DOHH2 (cell line): ENCODE data around the gene COPS8.

Experiments
- H3F3A ChIP-seq: fragments of 200-600 bp; sonication (generic), shearing (Covaris generic); 2 replicates; pipeline ENCODE4 v1.6.0; 2016; ENCODE audit warnings: antibody characterized with exemption, mild to moderate bottlenecking; ENCODE audit not compliant: control insufficient read depth, insufficient read depth
- H3K27ac ChIP-seq: fragments of 200-600 bp; sonication (generic); 2 replicates; pipeline ENCODE4 v1.5.1; 2014; ENCODE audit warnings: low read depth, mild to moderate bottlenecking, low read length, moderate library complexity
- H3K27me3 ChIP-seq: fragments of 200-600 bp; sonication (generic); 2 replicates; pipeline ENCODE4 v1.6.1; 2014; ENCODE audit warnings: mild to moderate bottlenecking, low read length, mixed read lengths; ENCODE audit not compliant: control insufficient read depth
- H3K36me3 ChIP-seq: fragments of 200-600 bp; sonication (generic); 2 replicates; pipeline ENCODE4 v1.6.1; 2014; ENCODE audit warnings: mild to moderate bottlenecking, low read length, moderate library complexity, mixed read lengths; ENCODE audit not compliant: control insufficient read depth
- H3K4me1 ChIP-seq: fragments of 200-600 bp; sonication (generic); 2 replicates; pipeline ENCODE4 v1.6.1; 2014; ENCODE audit warnings: mild to moderate bottlenecking, low read length, mixed read lengths; ENCODE audit not compliant: control insufficient read depth
- H3K4me2 ChIP-seq: fragments of 200-600 bp; sonication (generic); 2 replicates; pipeline ENCODE4 v1.6.0; 2014; ENCODE audit warnings: mild to moderate bottlenecking, low read length, moderate library complexity
- H3K4me3 ChIP-seq: fragments of 200-600 bp; sonication (generic); 2 replicates; pipeline ENCODE4 v1.5.1; 2014; ENCODE audit warnings: mild to moderate bottlenecking, low read length, mixed read lengths
- H3K79me2 ChIP-seq: fragments of 200-600 bp; sonication (generic); 2 replicates; pipeline ENCODE4 v1.6.1; 2014; ENCODE audit warnings: mild to moderate bottlenecking, low read length, mixed read lengths; ENCODE audit not compliant: control insufficient read depth
- H3K9me2 ChIP-seq: fragments of 200-600 bp; sonication (generic); replicated peaks from 2 replicates; pipeline ENCODE4 v1.6.1; 2014; ENCODE audit warnings: mild to moderate bottlenecking, low read length, mixed read lengths; ENCODE audit not compliant: control insufficient read depth
- H3K9me3 ChIP-seq: fragments of 200-600 bp; sonication (generic); 2 replicates; pipeline ENCODE4 v1.6.1; 2014; ENCODE audit warnings: antibody characterized with exemption, low read length, mixed read lengths; ENCODE audit not compliant: control insufficient read depth, insufficient read depth
- H4K20me1 ChIP-seq: fragments of 200-600 bp; sonication (generic); 2 replicates; pipeline ENCODE4 v1.6.0; 2014; ENCODE audit warnings: low read depth, mild to moderate bottlenecking, antibody characterized with exemption, low read length, moderate library complexity; ENCODE audit not compliant: control insufficient read depth, insufficient read depth
- EZH2phosphoT487 ChIP-seq: fragments of 200-600 bp; sonication (generic); IDR thresholded peaks from 2 replicates; pipeline ENCODE4 v1.6.1; 2017; ENCODE audit warnings: borderline replicate concordance, mild to moderate bottlenecking, antibody characterized with exemption, low read length, moderate library complexity, mixed read lengths
- TF ChIP-seq, protein P1 (sequence below): fragments of 200-600 bp; sonication (generic); IDR thresholded peaks from one replicate; pipeline ENCODE4 v1.5.1; 2014; ENCODE audit warnings: antibody characterized with exemption, mild to moderate bottlenecking, low read depth, low read length; ENCODE audit not compliant: poor library complexity, severe bottlenecking

COPS8 gene

DNA sequence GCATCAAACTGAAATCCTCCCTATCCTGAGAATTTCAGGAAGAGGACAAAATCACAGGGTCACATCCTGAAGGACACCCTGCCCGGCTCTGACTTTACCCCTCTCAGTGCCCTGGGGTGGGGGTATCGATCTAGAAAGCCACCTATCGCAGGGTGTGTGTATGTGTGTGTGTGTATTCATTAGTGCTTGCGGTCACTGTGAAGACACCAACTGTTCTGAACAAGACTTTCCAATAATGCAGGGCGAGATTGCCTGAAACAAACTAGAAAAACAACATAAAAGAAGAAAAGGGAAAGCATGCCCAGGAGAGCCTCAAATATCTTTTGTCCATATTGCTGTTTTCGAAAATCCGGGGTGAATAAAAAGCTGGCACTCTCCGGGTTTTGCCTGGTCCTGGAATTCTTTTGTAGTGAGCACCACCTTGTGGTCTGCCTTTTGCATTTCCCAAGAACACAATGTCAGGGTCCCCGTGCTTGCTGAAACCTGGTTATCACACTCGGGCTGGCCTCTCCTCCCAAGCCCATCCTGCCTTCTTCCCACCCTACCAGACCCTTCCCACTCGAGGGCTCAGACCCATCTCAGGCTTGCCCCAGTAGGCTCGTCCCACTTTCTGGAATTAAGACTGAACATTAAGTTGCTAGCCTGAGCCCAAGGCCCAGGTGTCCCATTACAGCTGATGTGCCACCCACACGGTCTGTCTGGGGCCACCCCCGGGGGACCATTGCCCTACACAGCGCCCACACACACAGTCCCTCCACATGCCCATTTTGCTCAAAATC, 25.0 kb upstream of the COPS8 start:
- Histone ChIP-seq H3K27ac (peak overlapping the region; percentile 100), H3F3A (peaks cover 18% of the 10 kb centered on the region), H3K4me2 (peak overlapping the region; percentile 100), H3K4me1 (peaks cover 58% of the 10 kb centered on the region), H4K20me1 (no peaks in the 10 kb centered on the region), H3K9me2 (no peaks in the 10 kb centered on the region), H3K79me2 (peaks cover 15% of the 10 kb centered on the region), H3K9me3 (0 out of 2 replicates have a peak, but pooled peaks cover 3% of the 10 kb centered on the region), H3K4me3 (peak overlapping the region; percentile 90), H3K27me3 (no peaks in the 10 kb centered on the region), H3K36me3 (peaks cover 11% of the 10 kb centered on the region)
- TF ChIP-seq, protein P1, sequence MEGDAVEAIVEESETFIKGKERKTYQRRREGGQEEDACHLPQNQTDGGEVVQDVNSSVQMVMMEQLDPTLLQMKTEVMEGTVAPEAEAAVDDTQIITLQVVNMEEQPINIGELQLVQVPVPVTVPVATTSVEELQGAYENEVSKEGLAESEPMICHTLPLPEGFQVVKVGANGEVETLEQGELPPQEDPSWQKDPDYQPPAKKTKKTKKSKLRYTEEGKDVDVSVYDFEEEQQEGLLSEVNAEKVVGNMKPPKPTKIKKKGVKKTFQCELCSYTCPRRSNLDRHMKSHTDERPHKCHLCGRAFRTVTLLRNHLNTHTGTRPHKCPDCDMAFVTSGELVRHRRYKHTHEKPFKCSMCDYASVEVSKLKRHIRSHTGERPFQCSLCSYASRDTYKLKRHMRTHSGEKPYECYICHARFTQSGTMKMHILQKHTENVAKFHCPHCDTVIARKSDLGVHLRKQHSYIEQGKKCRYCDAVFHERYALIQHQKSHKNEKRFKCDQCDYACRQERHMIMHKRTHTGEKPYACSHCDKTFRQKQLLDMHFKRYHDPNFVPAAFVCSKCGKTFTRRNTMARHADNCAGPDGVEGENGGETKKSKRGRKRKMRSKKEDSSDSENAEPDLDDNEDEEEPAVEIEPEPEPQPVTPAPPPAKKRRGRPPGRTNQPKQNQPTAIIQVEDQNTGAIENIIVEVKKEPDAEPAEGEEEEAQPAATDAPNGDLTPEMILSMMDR, result peak; percentile 79
- no peak for TF ChIP-seq EZH2phosphoT487

DNA sequence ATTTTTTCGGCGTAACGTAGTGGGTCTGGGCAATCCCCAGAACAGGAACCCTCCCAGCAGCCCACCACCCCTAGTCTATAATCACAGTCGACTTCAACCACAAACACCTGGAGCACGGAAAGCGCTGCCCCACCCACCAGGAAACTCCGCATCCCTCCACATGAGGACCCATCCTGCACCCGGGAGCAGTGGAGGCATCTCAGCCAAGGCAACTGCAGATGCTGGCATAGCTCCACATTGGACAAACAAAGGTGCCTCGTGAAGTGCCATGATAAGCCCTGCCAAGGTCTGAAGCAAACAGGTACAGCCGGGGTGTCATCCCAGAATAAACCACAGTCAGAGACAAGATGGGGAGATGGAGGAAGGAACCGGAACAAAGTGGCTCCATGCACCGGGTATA, 24.3 kb upstream of the COPS8 start:
- H3K79me2 ChIP-seq, result peaks cover 15% of the 10 kb centered on the region
- no peaks in the 10 kb centered on the region for H4K20me1 ChIP-seq
- H3K4me3 ChIP-seq, result no peak overlapping the region
- TF ChIP-seq EZH2phosphoT487, result no peak
- TF ChIP-seq, protein P1, result no peak
- peaks cover 11% of the 10 kb centered on the region for H3K36me3 ChIP-seq
- H3K9me2 ChIP-seq, result no peaks in the 10 kb centered on the region
- H3K4me2 ChIP-seq, result peak overlapping the region; percentile 100; the same call in 1 of the 2 replicates
- H3K9me3 ChIP-seq, result 0 out of 2 replicates have a peak, but pooled peaks cover 3% of the 10 kb centered on the region
- H3F3A ChIP-seq, result peaks cover 18% of the 10 kb centered on the region
- no peaks in the 10 kb centered on the region for H3K27me3 ChIP-seq
- H3K27ac ChIP-seq, result no peak overlapping the region
- peaks cover 52% of the 10 kb centered on the region for H3K4me1 ChIP-seq

DNA sequence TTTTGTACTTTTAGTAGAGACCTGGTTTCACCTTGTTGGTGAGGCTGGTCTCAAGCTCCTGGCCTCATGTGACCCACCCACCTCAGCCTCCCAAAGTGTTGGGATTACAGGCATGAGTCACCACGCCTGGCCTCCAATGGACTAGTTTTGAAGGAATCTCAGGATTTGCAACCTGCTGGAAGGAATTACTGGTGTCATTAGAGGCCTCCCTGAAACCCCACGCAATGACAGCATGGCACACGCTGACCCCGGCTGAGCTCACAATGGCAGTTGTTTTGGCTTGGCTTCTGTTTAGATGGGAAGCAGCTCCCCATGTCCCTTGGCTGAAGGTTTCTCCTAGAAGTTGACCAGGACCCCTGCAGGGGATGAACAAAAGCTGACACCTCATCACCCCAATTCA, 23.1 kb upstream of the COPS8 start:
- Histone ChIP-seq H3K27ac (no peak overlapping the region), H3K9me2 (no peaks in the 10 kb centered on the region), H3K9me3 (no peaks in the 10 kb centered on the region), H3F3A (peaks cover 18% of the 10 kb centered on the region), H3K27me3 (no peaks in the 10 kb centered on the region), H3K4me3 (no peak overlapping the region), H3K4me2 (no peak overlapping the region), H4K20me1 (no peaks in the 10 kb centered on the region), H3K4me1 (peaks cover 39% of the 10 kb centered on the region), H3K36me3 (peaks cover 11% of the 10 kb centered on the region; the same call in 1 of the 2 replicates), H3K79me2 (peaks cover 5% of the 10 kb centered on the region; the same call in 1 of the 2 replicates)
- TF ChIP-seq, protein P1, result no peak
- TF ChIP-seq EZH2phosphoT487, result no peak
